Neural cell (in vitro differentiated cells): Measurements from ENCODE around the gene LPP.

Source experiments
- CTCF ChIP-seq: fragments of 450-650 bp; IDR thresholded peaks from 2 replicates; pipeline ENCODE4 v1.5.1; 2014; ENCODE audit warnings: antibody characterized with exemption, mild to moderate bottlenecking, moderate library complexity; ENCODE audit not compliant: poor library complexity, severe bottlenecking
- EP300 ChIP-seq: fragments of 450-650 bp; conservative IDR thresholded peaks from 2 replicates; pipeline ENCODE4 v1.6.1; 2014; ENCODE audit warnings: antibody characterized with exemption, mild to moderate bottlenecking, moderate library complexity; ENCODE audit not compliant: poor library complexity, severe bottlenecking
- EZH2 ChIP-seq: fragments of 200-600, 300-800 bp; shearing (Covaris generic), sonication (generic); IDR thresholded peaks from 2 replicates; pipeline ENCODE4 v1.6.1; 2014; ENCODE audit warnings: antibody characterized with exemption, low read length, borderline replicate concordance, mild to moderate bottlenecking; ENCODE audit not compliant: insufficient read depth, poor library complexity, severe bottlenecking
- MXI1 ChIP-seq: fragments of 450-650 bp; conservative IDR thresholded peaks from 2 replicates; pipeline ENCODE4 v1.6.1; 2014; ENCODE audit warnings: antibody characterized with exemption, mild to moderate bottlenecking; ENCODE audit not compliant: poor library complexity, severe bottlenecking
- POLR2AphosphoS5 ChIP-seq: IDR thresholded peaks from 2 replicates; pipeline ENCODE4 v1.6.1; 2012
- RAD21 ChIP-seq: fragments of 450-650 bp; conservative IDR thresholded peaks from 2 replicates; pipeline ENCODE4 v1.6.1; 2014; ENCODE audit warnings: antibody characterized with exemption, mild to moderate bottlenecking, moderate library complexity
- SMC3 ChIP-seq: fragments of 450-650 bp; conservative IDR thresholded peaks from 2 replicates; pipeline ENCODE4 v1.6.1; 2014; ENCODE audit warnings: antibody characterized with exemption, mild to moderate bottlenecking, moderate library complexity; ENCODE audit not compliant: poor library complexity
- TAF1 ChIP-seq: IDR thresholded peaks from 2 replicates; pipeline ENCODE4 v1.6.1; 2012; ENCODE audit warnings: low read depth
- TF ChIP-seq, protein P1 (sequence below): IDR thresholded peaks from 2 replicates; pipeline ENCODE4 v1.6.1; 2012; ENCODE audit warnings: borderline replicate concordance

GRCh38 chr3:188304501-188304900, 150.5 kb downstream of the LPP start:
- no peak for TF ChIP-seq CTCF
- TF ChIP-seq, protein P1, sequence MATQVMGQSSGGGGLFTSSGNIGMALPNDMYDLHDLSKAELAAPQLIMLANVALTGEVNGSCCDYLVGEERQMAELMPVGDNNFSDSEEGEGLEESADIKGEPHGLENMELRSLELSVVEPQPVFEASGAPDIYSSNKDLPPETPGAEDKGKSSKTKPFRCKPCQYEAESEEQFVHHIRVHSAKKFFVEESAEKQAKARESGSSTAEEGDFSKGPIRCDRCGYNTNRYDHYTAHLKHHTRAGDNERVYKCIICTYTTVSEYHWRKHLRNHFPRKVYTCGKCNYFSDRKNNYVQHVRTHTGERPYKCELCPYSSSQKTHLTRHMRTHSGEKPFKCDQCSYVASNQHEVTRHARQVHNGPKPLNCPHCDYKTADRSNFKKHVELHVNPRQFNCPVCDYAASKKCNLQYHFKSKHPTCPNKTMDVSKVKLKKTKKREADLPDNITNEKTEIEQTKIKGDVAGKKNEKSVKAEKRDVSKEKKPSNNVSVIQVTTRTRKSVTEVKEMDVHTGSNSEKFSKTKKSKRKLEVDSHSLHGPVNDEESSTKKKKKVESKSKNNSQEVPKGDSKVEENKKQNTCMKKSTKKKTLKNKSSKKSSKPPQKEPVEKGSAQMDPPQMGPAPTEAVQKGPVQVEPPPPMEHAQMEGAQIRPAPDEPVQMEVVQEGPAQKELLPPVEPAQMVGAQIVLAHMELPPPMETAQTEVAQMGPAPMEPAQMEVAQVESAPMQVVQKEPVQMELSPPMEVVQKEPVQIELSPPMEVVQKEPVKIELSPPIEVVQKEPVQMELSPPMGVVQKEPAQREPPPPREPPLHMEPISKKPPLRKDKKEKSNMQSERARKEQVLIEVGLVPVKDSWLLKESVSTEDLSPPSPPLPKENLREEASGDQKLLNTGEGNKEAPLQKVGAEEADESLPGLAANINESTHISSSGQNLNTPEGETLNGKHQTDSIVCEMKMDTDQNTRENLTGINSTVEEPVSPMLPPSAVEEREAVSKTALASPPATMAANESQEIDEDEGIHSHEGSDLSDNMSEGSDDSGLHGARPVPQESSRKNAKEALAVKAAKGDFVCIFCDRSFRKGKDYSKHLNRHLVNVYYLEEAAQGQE: no peak
- TF ChIP-seq POLR2AphosphoS5: no peak
- no peak for TF ChIP-seq EP300
- TF ChIP-seq MXI1: no peak
- TF ChIP-seq EZH2: no peak
- no peak for TF ChIP-seq TAF1
- TF ChIP-seq RAD21: no peak
- no peak for TF ChIP-seq SMC3
